LNCAP (cell line): ENCODE results near the gene HS6ST2.

Experiments
- TF ChIP-seq, protein P1 (sequence below): fragments of 450-650 bp; IDR thresholded peaks from 2 replicates; pipeline ENCODE4 v1.5.1; 2017; ENCODE audit warnings: mild to moderate bottlenecking

HS6ST2 gene

GRCh38 chrX:132634521-132634920, 323.9 kb downstream of the HS6ST2 start:
- TF ChIP-seq, protein P1, sequence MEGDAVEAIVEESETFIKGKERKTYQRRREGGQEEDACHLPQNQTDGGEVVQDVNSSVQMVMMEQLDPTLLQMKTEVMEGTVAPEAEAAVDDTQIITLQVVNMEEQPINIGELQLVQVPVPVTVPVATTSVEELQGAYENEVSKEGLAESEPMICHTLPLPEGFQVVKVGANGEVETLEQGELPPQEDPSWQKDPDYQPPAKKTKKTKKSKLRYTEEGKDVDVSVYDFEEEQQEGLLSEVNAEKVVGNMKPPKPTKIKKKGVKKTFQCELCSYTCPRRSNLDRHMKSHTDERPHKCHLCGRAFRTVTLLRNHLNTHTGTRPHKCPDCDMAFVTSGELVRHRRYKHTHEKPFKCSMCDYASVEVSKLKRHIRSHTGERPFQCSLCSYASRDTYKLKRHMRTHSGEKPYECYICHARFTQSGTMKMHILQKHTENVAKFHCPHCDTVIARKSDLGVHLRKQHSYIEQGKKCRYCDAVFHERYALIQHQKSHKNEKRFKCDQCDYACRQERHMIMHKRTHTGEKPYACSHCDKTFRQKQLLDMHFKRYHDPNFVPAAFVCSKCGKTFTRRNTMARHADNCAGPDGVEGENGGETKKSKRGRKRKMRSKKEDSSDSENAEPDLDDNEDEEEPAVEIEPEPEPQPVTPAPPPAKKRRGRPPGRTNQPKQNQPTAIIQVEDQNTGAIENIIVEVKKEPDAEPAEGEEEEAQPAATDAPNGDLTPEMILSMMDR, result no peak

GRCh38 chrX:132631579-132632232, 326.7 kb downstream of the HS6ST2 start:
- TF ChIP-seq, protein P1, result peak; percentile 56

- TF ChIP-seq, protein P1, result no peak
Observed at GRCh38 chrX:132624466-132624865, 334.0 kb downstream of the HS6ST2 start.

DNA sequence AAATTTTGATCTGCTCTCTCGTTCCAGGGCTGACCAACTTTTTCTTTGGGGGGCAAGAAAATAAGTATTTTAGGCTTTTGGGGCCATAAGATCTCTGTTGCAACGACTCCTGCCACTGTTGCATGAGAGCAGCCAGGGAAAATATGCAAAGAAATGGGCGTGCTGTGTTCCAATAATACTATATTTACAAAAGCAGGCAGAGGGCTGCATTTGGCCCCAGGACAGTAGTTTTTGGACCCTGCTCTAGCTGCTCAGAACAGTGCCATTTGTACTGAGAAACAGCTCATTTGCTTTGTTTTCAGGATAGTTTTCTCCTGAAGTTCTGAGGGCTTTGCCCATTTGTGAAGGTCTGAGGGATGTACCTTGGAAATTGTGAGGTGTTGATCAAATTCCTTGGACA, 334.5 kb downstream of the HS6ST2 start:
- TF ChIP-seq, protein P1, result no peak

GRCh38 chrX:132623300-132623699, 335.1 kb downstream of the HS6ST2 start:
- TF ChIP-seq, protein P1, result no peak

- TF ChIP-seq, protein P1, result no peak
Observed at GRCh38 chrX:132622130-132622529, 336.3 kb downstream of the HS6ST2 start.

DNA sequence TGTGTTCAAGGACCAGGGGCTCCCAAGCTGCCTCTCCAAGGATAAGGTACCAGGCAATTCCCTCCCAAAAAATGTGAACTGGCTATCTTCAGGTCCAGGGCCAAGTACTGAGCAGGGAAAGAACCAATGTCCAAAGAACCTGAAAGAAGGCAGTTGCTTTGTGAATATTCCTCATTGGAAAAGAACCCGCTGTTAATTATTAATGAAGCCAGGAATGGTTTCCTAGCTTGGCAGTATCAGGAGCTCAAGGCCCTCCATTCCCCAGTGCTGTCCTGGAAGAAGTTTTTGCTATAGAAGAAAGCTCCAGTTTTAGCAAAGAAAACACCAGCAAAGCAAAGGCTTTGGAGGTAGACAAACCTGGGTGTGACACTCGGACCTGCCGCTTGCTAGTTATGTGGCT, 339.6 kb downstream of the HS6ST2 start:
- TF ChIP-seq, protein P1, result no peak
